Sigmoid colon (tissue), 7 donors: ENCODE measurements around the gene GLRX. TPM values are rescaled to one million over a fixed set of nuclear protein-coding genes. Genes with fewer than 3 reads are reported as not detected.

Source experiments
- DNase-seq: peaks from one replicate; pipeline ENCODE4 v3.0.0-alpha.2; 2019
- H3K27ac ChIP-seq, 4 donors: fragments of 200-600 bp; sonication (generic); one replicate each; pipeline ENCODE4 v1.5.1; 2016 to 2019; ENCODE audit warnings: mild to moderate bottlenecking in 1 of 4
- H3K27me3 ChIP-seq, 3 donors: fragments of 200-600 bp; sonication (generic); one replicate each; pipeline ENCODE4 v1.5.1; 2019; ENCODE audit warnings: mild to moderate bottlenecking in 1 of 3
- H3K36me3 ChIP-seq, 4 donors: fragments of 200-600 bp; sonication (generic); one replicate each; pipeline ENCODE4 v1.5.1; 2016 to 2019
- H3K4me1 ChIP-seq, 4 donors: fragments of 200-600 bp; sonication (generic); one replicate each; pipeline ENCODE4 v1.5.1; 2017 to 2019
- H3K4me3 ChIP-seq, 4 donors: fragments of 200-600 bp; sonication (generic); one replicate each; pipeline ENCODE4 v1.5.1; 2017 to 2019; ENCODE audit warnings: mild to moderate bottlenecking in 2 of 4, moderate library complexity in 1 of 4
- H3K9me3 ChIP-seq, 4 donors: fragments of 200-600 bp in 3 of 4; sonication (generic) in 3 of 4; one replicate each; pipeline versions ENCODE4 v1.5.1 to v1.6.1; 2013 to 2019
- CTCF ChIP-seq, 4 experiments: fragments of 450-650 bp in 3 of 4; fragments of 200-600 bp in 1 of 4; IDR thresholded peaks; one replicate each; pipeline ENCODE4 v1.5.1; 2016 to 2019; ENCODE audit warnings: antibody characterized with exemption in 4 of 4, mild to moderate bottlenecking in 3 of 4, moderate library complexity in 2 of 4
- EP300 ChIP-seq, 4 donors: sonication (generic); formaldehyde crosslinking; IDR thresholded peaks; one replicate each; pipeline ENCODE4 v1.6.1; 2017; ENCODE audit warnings: antibody characterized with exemption in 4 of 4
- POLR2A ChIP-seq, 2 donors: fragments of 450-650 bp; IDR thresholded peaks; one replicate each; pipeline ENCODE4 v1.6.1; 2016; ENCODE audit warnings: antibody characterized with exemption in 2 of 2, mild to moderate bottlenecking in 2 of 2, moderate library complexity in 2 of 2
- POLR2AphosphoS5 ChIP-seq, 4 donors: sonication (generic); formaldehyde crosslinking; IDR thresholded peaks; one replicate each; pipeline ENCODE4 v1.6.1; 2017; ENCODE audit warnings: antibody characterized with exemption in 4 of 4
- WGBS, 2 donors: extraction: QIAGEN DNeasy Blood & Tissue Kit; methylation state at CpG; one replicate each; pipeline ENCODE4 v1.1.7; 2013; 5-methylcytosine and 5-hydroxymethylcytosine counted together
- intact Hi-C: fragments of 100-400 bp; cut with DNase I; formaldehyde crosslinking; loops from one replicate; pipeline ENCODE4 v1.15.1; 2023
- polyA plus RNA-seq, 3 donors: library from polyadenylated mRNA; stranded (reverse); fragments of 200-250 nt; gene quantifications; one replicate each; pipeline ENCODE4 v1.2.3, GENCODE V29; 2013
- total RNA-seq, 4 donors: library from RNA; depleted of rRNA; stranded (reverse); fragments of >200 nt; gene quantifications; one replicate each; pipeline ENCODE4 v1.1.0, GENCODE V29; 2016
- donor health status: healthy with polysubstance abuse.
- donor health status: Bipolar disorder and iron deficiency.
- donor health status: healthy.

The GLRX gene
- total and polyA plus RNA-seq, 7 donors: 30.2 to 409 (median 43.2) TPM

GRCh38 chr5:95810305-95811125 is 12.0 kb downstream of the GLRX start:
- TF ChIP-seq POLR2AphosphoS5 (IDR thresholded peaks at IDR 0.05) (no peak), EP300 (IDR thresholded peaks at IDR 0.05) (no peak), POLR2A (IDR thresholded peaks at IDR 0.05) (no peak), CTCF (IDR thresholded peaks at IDR 0.05) (no peak)
- Histone ChIP-seq H3K9me3 (no peaks in the 10 kb centered on the region), H3K27me3 (no peaks in the 10 kb centered on the region), H3K27ac (peak overlapping the region; percentile 73 to 79 (median 74)), H3K4me3 (no peak overlapping the region), H3K36me3 (peaks cover 0 to 16% (median 6%) of the 10 kb centered on the region in 4 donors), H3K4me1 (peaks cover 0 to 48% (median 46%) of the 10 kb centered on the region in 4 donors)
- intact Hi-C loops: no loop called here
- DNase-seq: no peak
- 17 to 28% methylated on average over 5 of the region's 5 CpGs for WGBS, 2 donors

GRCh38 chr5:95809414-95809960 is 13.0 kb downstream of the GLRX start:
- H3K36me3 ChIP-seq: peaks cover 0 to 5% (median under 1%) of the 10 kb centered on the region in 4 donors
- 16 to 35% methylated on average over 2 of the region's 2 CpGs for WGBS, 2 donors
- intact Hi-C loops: no loop called here
- H3K4me3 ChIP-seq: no peak overlapping the region
- H3K27ac ChIP-seq: peak overlapping the region; percentile 73 to 79 (median 74)
- no peaks in the 10 kb centered on the region for H3K27me3 ChIP-seq
- no peak for TF ChIP-seq EP300 (IDR thresholded peaks at IDR 0.05)
- no peak for TF ChIP-seq POLR2A (IDR thresholded peaks at IDR 0.05)
- TF ChIP-seq POLR2AphosphoS5 (IDR thresholded peaks at IDR 0.05): no peak
- H3K9me3 ChIP-seq: no peaks in the 10 kb centered on the region
- peak; percentile 81 for DNase-seq
- peaks cover 0 to 48% (median 46%) of the 10 kb centered on the region in 4 donors for H3K4me1 ChIP-seq

GRCh38 chr5:95808686-95809413 is 13.7 kb downstream of the GLRX start:
- intact Hi-C loops: no loop called here
- 17 to 36% methylated on average over 10 of the region's 10 CpGs for WGBS, 2 donors
- Histone ChIP-seq H3K36me3 (no peaks in the 10 kb centered on the region), H3K27me3 (no peaks in the 10 kb centered on the region), H3K27ac (peak overlapping the region; percentile 73 to 79 (median 74)), H3K4me1 (peaks cover 0 to 48% (median 46%) of the 10 kb centered on the region in 4 donors), H3K9me3 (no peaks in the 10 kb centered on the region), H3K4me3 (no peak overlapping the region)
- DNase-seq: peak; percentile 95
- TF ChIP-seq POLR2AphosphoS5 (IDR thresholded peaks at IDR 0.05) (peak in 3 of 4 donors; percentile 31 to 42 (median 31)), POLR2A (IDR thresholded peaks at IDR 0.05) (no peak)

DNA sequence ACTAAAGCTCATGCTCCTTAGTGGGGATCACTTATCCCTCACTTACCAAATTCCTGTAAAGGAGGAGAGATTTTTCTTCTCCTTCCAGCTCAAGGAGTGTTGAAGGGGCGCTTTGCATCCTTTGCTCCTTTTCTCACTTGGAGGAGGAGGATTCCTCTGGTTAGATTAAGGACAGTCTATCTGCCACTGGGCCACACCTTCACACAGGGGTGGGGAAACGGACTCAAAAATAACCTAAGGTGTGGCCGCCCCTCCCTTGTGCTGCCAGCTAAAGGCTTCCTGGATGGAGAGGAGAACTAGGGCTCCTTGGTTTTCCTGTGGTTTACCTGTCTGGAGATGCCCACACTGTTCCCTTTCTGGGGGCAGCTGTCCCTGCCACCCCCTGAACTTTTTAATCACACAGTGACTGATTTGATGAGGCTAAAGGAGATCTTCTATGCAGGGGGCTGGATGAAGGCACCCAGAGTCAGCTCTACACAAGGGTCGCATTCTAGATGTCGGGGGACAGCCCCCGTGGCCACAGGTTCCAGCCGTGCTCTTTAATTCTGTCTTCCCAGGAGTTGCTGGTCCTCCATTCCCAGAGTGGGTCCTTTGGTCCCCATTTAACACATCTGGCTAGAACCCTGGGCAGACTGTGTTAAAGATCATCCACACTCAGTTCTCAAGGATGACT is 14.4 kb downstream of the GLRX start:
- 55 to 56% methylated on average over 7 of the region's 7 CpGs for WGBS, 2 donors

More for the DNA sequence above, 14.4 kb downstream of the GLRX start:
- Histone ChIP-seq H3K4me1 (peaks cover 0 to 48% (median 46%) of the 10 kb centered on the region in 4 donors), H3K9me3 (no peaks in the 10 kb centered on the region), H3K27me3 (no peaks in the 10 kb centered on the region), H3K4me3 (no peak overlapping the region), H3K36me3 (no peaks in the 10 kb centered on the region), H3K27ac (peak overlapping the region; percentile 73 to 79 (median 74))
- intact Hi-C loops: no loop called here
- no peak for DNase-seq
- TF ChIP-seq CTCF (IDR thresholded peaks at IDR 0.05) (no peak), POLR2AphosphoS5 (IDR thresholded peaks at IDR 0.05) (no peak), EP300 (IDR thresholded peaks at IDR 0.05) (no peak), POLR2A (IDR thresholded peaks at IDR 0.05) (no peak)
